Measurements from ENCODE around the gene VAMP8. TPM values are rescaled to one million over a fixed set of nuclear protein-coding genes. Genes with fewer than 3 reads are reported as not detected.

The VAMP8 gene
- total and polyA plus RNA-seq, 2 of the 8 experiments (the other 6 are each of a cell fraction or from before 2014, with no cell fraction given): 34.4 to 69.7 TPM

DNA sequence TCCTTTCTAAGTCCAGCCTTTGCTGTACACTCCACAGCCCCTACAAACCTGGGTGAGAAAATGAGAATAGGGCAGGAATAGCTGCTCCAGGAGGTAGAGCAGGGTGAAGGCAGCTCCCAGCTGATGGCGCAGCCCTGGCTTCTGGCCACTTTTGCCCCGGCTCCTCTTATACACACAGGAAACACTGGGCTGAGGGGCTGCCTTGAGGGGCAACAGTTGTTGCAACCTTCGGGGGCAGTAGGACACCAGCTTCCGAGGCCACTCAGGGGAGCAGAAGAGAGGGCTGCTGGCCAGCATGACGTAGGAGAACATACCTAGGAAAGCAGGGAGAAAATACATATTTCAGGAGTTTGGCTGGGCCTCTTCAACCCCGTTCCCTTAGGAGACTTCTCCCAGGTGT, 24.2 kb upstream of the VAMP8 start:
- Histone ChIP-seq H4K20me1 (replicated peaks in 1 of 2; ENCODE audit: control insufficient read depth in 1 of 2, insufficient read depth in 2 of 2, low read length in 2 of 2) (no peaks in the 10 kb centered on the region), H4K91ac (replicated peaks; ENCODE audit: insufficient read length, low read length) (no peak overlapping the region), H2BK5ac (ENCODE audit: low read depth, low read length) (no peak overlapping the region), H3K56ac (replicated peaks; ENCODE audit: insufficient read length, low read depth, low read length) (no peak overlapping the region), H2BK120ac (replicated peaks; ENCODE audit: low read depth, low read length) (no peak overlapping the region), H3K23ac (ENCODE audit: insufficient read length) (no peak overlapping the region), H2AFZ (ENCODE audit: low read length) (no peak overlapping the region), H3K9me3 (ENCODE audit: insufficient read depth in 2 of 2, low read depth in 1 of 2, low read length in 1 of 2) (no peaks in the 10 kb centered on the region), H4K5ac (ENCODE audit: insufficient read length, low read depth, low read length) (no peak overlapping the region), H3K27ac (ENCODE audit: low read depth, low read length) (no peak overlapping the region), H3K4me3 (ENCODE audit: extremely low read depth in 1 of 4, insufficient read depth in 2 of 4, low read depth in 3 of 4, low read length in 4 of 4) (no peak overlapping the region), H3K36me3 (ENCODE audit: control insufficient read depth in 2 of 4, insufficient read depth in 4 of 4, low read length in 3 of 4) (peaks cover 21 to 45% (median 33%) of the 10 kb centered on the region in 4 experiments), H3K9ac (replicated peaks in 1 of 4; ENCODE audit: extremely low read depth in 1 of 4, low read depth in 3 of 4, low read length in 3 of 4) (no peak overlapping the region), H3K4me2 (ENCODE audit: insufficient read depth in 1 of 2, low read depth in 2 of 2, low read length in 2 of 2) (no peak overlapping the region), H4K8ac (ENCODE audit: extremely low read depth, insufficient read depth, low read length) (no peak overlapping the region; the same call in 1 of the 2 replicates), H2AK5ac (ENCODE audit: low read depth, low read length) (no peak overlapping the region), H3K23me2 (ENCODE audit: low read depth, low read length) (no peaks in the 10 kb centered on the region), H3K79me2 (ENCODE audit: control insufficient read depth in 1 of 2, insufficient read depth in 2 of 2, low read length in 2 of 2) (no peaks in the 10 kb centered on the region), H2BK15ac (ENCODE audit: low read length) (no peak overlapping the region), H3K27me3 (replicated peaks in 1 of 4; ENCODE audit: control insufficient read depth in 3 of 4, extremely low read depth in 1 of 4, insufficient read depth in 3 of 4, low read length in 3 of 4) (no peaks in the 10 kb centered on the region), H2BK12ac (ENCODE audit: low read depth, low read length) (no peak overlapping the region), H3K4me1 (replicated peaks in 1 of 4; ENCODE audit: control insufficient read depth in 3 of 4, insufficient read depth in 4 of 4, low read length in 3 of 4) (no peaks in the 10 kb centered on the region), H3K79me1 (ENCODE audit: low read depth, low read length) (no peaks in the 10 kb centered on the region), H3K18ac (ENCODE audit: extremely low read depth, low read length) (no peak overlapping the region), H3K4ac (replicated peaks; ENCODE audit: insufficient read length, low read depth, low read length) (no peak overlapping the region), H2BK20ac (ENCODE audit: low read length) (no peak overlapping the region), H3K14ac (ENCODE audit: insufficient read length) (no peak overlapping the region)
- FAIRE-seq (no peak), DNase-seq (ENCODE audit: low read depth in 1 of 2, low spot score in 2 of 2) (no peak)
- ChIA-PET CTCF (ENCODE audit: partially characterized antibody) (interaction anchor here (0.6 to 10.1 kb wide), 10 partner anchors 13 to 1070 kb away, joined by 3 to 259 read pairs (median 8); partner anchors contain the start of genes MAT2A and SH2D6), POLR2A (ENCODE audit: partially characterized antibody) (interaction anchor here (1.6 to 38.6 kb wide), 6 partner anchors 5 to 199 kb away, joined by 4 to 1889 read pairs (median 600); partner anchors contain the start of genes CAPG, ELMOD3, GGCX and MAT2A)
- WGBS, 2 experiments (ENCODE audit: extremely low coverage in 1 of 2, insufficient coverage in 1 of 2, insufficient read length in 1 of 2, insufficient replicate concordance in 2 of 2, low coverage in 1 of 2, low lambda C conversion rate in 2 of 2, missing lambda C conversion rate in 1 of 2): 96% methylated on average over 4 of the region's 6 CpGs; no CpG with 5 or more reads in 1 of the 2 experiments
- TF ChIP-seq CTBP2 (IDR thresholded peaks at IDR 0.05; ENCODE audit: borderline replicate concordance, insufficient read depth, insufficient read length, low read length) (no peak), KDM5A (IDR thresholded peaks at IDR 0.05; ENCODE audit: low read length) (no peak), NANOG (IDR thresholded peaks at IDR 0.05; ENCODE audit: insufficient read depth, low read depth, low read length, poor library complexity, severe bottlenecking) (no peak), CBX5 (IDR thresholded peaks at IDR 0.05; ENCODE audit: low read depth, low read length) (no peak), POU5F1 (IDR thresholded peaks at IDR 0.05; ENCODE audit: low read depth, low read length) (no peak), BRCA1 (IDR thresholded peaks at IDR 0.05; ENCODE audit: low read depth, low read length) (no peak), HDAC2 (IDR thresholded peaks at IDR 0.05; ENCODE audit: borderline replicate concordance in 1 of 2, low read depth in 2 of 2, low read length in 2 of 2) (no peak), CHD1 (IDR thresholded peaks at IDR 0.05; ENCODE audit: low read depth, low read length) (no peak), ZNF274 (IDR thresholded peaks at IDR 0.05; ENCODE audit: borderline replicate concordance, extremely low read depth, low read length) (no peak), SRF (IDR thresholded peaks at IDR 0.05; ENCODE audit: low read depth, low read length) (no peak), SP4 (IDR thresholded peaks at IDR 0.05; ENCODE audit: low read length) (no peak), SUZ12 (IDR thresholded peaks at IDR 0.05; ENCODE audit: low read length) (no peak), KDM1A (IDR thresholded peaks at IDR 0.05; ENCODE audit: borderline replicate concordance, low read length) (no peak), KDM4A (IDR thresholded peaks at IDR 0.05; ENCODE audit: low read depth, low read length, severe bottlenecking) (no peak)

Measured in H1 (cell line).